HG03108 (cell line): ENCODE data around the gene MEIS3.
"Not testable (repeated sequence)": the region's sequence is repeated elsewhere in the genome, so short reads cannot be mapped to it uniquely, and the experiment has no call there.

Experiments
- ATAC-seq: cut with Tn5 transposase; IDR thresholded peaks from one replicate; pipeline ENCODE4 v1.9.1; 2021; ENCODE audit warnings: moderate library complexity; ENCODE audit not compliant: unreplicated experiment

MEIS3 gene

DNA sequence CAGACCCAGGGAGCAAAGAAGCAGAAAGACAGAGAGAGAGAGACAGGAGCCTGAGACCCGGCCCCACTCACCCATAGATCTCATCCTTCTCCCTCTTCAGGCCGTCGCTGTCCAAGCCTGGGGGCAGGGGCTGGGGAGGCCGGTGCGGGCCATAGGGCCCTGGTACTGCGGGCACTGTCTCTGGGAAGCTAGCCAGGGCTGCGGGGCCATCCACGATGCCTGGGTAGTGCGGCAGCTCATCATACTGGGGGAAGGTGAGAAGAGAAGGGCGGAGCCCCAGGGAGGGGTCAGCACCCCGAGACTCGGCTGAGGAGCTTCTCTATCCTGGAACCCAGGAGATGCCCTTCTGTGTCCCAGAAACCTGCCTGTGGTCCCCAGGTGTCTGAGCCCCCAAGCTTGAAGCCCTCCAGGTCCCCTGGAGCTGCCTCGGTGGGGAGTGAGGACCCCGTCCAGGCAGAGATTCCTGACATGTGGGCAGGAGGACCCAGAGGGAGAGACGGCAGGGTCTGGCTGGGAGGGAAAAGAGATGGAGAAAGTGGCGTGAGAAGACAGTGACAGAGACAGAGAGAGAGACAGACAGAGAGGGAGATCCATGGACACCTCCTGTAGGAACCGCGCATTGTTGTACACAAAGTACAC, 2.1 kb downstream of the MEIS3 start:
- no peak for ATAC-seq

DNA sequence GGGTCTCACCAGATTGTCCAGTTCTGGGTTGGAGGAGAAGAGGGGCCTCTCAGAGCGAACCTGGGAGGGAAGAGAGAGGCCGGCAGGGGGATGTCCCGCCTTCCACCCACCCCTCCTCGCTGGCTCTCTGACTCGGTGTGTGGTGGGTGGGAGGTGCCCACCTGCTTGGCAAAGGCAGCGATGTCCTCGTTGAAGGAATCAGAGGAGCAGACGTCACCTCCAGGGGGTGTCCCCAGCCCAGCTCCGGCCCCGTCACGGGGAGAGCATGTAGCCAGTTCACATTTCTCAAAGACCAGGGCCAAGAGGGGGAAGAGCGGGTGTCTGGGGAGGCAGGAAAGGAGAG, 2.7 kb downstream of the MEIS3 start:
- ATAC-seq, result no peak

DNA sequence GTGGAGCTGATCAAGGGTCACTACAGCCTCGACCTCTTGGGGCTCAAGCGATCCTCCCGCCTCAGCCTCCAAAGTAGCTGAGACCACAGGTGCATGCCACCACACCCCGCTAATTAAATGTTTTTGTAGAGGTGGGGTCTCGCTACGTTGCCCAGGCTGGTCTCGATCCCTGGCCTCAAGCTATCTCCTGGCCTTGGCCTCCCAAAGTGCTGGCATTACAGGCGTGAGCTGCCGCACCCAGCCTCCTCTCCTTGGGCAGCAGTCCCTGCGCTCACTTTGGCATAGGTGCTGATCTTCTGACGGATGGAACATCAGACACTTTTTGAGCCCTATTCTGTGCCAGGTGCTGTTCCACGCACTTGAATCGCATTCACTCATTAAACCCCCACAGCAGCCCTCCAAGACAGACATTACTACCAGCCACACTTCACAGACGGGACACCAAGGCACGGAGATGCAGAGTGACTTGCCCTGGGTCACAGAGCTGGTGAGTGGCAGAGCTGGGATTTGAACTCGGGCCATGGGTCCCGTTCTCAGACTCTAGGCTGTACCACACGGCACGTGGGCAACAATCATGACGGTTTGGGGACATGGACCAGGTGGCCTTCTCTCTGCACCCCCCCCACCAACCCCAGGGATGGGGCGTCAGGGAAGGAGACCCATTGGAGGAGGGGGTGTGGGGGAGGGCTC, 3.2 kb downstream of the MEIS3 start:
- no peak for ATAC-seq

DNA sequence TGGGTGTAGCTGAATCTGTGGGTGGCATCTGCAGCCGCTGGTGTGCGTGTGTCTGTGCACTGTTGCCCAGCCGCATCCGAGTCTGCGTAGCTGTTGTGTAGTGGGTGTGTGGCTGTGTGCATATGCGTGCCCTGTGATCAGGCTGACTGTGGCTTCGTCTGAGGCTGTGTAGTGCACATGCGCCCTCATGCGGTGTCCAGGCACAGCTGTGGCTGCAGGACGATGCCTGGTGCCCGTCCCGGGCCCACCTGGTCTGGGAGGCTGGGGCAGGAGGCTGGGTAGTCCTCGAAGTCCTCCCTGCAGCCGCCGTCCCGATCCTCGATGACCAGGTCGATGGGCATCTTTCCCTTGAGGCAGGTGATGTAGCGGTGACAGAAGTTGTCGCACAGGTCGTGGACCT, 4.9 kb downstream of the MEIS3 start:
- no peak for ATAC-seq

DNA sequence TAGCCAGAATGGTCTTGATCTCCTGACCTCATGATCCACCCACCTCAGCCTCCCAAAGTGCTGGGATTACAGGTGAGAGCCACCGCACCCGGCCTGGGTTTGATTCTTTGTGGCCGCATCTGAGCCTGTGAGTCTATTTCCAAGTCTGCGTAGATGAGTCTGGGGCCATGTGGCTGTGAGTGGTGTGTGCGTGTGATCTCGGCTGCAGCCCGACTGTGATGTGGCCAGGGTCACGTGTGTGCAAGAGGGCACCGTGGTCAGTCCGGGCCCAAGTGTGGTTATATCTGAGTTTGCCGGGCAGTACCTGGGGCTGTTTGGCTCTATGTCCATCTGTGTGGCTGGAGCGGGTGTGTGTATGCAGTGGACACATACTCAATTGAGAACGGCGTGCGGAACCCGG, 5.4 kb downstream of the MEIS3 start:
- ATAC-seq, result no peak

DNA sequence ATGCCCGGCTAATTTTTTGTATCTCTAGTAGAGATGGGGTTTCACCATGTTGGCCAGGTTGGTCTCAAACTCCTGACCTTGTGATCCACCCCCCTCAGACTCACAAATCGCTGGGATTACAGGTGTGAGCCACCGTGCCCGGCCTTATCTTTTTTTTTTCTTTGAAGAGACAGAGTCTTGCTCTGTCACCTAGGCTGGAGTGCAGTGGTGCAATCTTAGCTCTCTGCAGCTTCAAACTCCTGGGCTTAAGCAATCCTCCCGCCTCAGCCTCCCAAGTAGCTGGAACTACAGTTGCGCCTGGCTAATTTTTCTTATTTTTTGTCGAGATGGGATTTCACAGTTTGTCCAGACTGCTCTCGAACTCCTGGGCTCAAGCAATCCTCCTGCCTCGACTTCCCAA, 7.6 kb downstream of the MEIS3 start:
- not testable (repeated sequence) for ATAC-seq

DNA sequence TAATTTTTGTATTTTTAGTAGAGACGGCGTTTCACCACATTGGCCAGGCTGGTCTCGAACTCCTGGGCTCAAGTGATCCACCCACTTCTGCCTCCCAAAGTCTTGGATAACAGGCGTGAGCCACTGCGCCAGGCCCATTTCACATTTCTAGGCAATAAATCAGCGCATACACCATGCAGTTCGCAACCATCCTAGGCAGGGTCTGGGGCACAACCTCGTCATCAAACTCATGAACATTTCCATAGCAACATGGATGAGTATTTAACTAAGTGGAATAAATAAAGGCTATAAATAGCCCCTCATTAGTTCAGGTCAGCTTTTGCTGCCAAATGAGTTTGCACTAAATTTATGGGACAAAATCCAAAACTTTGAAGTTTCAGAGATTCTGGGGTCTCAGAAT, 8.2 kb downstream of the MEIS3 start:
- no peak for ATAC-seq

DNA sequence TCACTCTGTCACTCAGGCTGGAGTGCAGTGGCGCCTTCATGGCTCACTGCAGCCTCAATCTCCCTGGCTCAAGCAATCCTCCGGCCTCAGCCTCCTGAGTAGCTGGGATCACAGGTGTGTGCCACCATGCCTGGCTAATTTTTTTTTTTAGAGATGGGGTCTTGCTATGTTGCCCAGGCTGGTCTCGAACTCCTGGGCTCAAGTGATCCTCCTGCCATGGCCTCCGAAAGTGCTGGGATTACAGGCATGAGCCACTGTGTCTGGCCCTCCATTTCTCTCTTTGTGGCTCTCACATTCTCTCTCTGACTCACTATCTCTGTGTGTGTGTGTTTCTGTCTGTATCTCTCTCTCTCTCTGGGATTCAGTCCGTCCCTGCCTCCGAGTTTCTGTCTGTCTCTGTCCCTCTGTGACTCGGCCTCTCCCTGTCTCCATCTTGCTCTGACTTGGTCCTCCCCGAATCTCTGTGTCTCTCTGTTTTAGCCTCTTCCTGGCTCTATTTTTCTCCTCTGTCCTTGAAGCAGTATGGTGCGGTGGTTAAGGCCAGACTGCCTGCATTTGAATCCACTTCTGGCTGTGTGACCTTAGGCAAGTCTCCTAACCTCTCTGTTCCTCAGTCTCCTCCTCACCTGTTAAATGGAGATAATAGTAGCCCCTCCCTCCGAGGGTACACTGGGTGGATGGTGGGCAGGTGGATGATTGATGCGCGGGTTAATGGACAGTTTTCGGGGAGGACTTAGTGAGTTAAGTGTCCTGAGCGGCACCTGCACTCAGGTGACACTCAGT, 11.0 kb downstream of the MEIS3 start:
- ATAC-seq, result no peak

DNA sequence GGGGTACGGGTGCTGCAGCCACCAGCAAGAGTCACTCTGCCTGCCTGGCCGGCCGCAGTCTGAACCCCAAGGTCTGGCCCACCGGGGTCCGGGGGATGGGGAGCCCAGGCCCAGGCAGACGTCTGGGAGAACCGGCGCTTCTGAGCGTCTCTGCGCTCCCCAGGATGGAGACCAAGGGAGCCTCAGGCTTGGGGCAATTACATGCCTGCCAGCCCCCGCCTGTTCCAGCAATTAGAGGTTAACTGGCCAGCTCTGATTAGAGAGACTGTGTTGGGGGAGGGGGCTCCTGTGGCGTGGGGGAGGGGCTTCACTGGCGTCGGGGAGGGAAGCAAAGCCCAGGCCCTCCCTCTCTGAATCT, 11.9 kb downstream of the MEIS3 start:
- no peak for ATAC-seq

DNA sequence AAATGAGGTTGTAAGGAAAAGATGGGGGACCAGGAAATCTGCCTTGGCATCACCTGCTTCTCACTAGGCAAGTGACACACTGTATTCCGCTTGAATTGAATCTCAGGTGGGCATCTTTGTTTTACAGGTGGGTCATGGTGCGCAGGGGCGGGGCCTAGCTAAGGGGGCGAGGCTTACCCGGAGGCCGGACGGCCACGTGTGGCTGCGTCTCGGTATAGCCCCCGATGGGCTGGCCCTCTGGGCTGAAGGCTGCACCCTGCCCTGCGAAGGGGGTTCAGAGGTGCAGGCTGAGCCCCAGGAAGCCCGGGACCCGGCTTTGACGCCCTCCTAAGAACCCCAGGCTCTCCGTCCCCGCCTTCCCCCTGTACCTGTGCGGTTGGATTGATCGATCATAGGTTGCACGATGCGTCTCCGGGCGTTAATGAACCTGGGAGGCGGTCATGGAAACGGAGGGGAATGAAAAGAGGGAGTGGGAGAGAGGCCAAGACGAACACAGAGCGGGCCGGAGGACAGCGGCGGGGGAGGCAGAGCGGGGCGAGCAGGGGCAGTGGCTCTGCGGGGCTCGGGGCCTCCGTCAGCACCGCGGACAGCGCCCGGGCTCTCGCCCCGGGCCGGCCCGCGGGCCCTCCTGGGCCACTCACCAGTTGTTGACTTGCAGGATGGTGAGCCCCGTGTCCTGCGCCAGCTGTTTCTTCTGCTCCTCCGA, 12.5 kb downstream of the MEIS3 start:
- no peak for ATAC-seq

DNA sequence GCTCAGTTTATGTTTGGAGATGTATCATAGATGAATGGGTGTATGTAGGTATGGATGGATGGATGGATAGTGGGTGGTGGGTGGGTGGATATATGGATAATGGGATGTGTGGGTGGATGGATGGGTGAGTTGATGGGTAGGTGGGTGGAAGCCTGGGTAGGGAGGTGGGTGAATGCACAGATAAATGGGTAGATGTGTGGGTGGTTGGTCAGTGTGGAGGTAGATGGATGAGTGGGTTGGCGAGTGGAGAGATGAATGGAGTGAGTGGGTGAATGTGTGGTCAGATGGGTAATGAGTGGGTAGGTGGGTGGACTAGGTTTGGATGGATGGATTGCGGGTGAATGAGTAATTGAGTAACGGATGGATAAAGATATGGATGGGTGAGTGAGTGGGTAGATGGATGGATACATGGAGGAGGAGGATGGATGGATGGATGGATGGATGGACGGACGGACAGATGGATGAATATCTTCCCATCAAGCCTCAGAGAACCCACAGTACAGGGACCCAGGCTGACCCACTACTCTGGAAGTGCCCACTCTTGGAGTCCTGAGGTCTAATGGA, 13.4 kb downstream of the MEIS3 start:
- no peak for ATAC-seq

DNA sequence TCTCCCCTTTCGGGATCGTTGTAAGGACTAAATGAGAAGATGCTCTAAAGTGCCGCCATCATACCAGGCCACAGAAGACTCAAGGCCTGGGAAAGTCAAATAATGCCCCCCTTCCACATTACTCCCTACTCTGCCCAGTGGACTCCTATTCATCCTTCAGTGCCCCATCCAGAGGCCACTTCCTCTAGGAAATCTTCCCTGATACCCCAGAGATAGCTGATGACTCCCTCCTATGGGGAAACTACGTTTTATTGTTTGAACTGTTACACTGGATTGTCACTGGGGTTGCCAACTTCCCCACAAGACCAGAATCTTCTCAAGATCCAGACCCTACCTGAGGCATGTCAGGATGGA, 14.2 kb downstream of the MEIS3 start:
- no peak for ATAC-seq

DNA sequence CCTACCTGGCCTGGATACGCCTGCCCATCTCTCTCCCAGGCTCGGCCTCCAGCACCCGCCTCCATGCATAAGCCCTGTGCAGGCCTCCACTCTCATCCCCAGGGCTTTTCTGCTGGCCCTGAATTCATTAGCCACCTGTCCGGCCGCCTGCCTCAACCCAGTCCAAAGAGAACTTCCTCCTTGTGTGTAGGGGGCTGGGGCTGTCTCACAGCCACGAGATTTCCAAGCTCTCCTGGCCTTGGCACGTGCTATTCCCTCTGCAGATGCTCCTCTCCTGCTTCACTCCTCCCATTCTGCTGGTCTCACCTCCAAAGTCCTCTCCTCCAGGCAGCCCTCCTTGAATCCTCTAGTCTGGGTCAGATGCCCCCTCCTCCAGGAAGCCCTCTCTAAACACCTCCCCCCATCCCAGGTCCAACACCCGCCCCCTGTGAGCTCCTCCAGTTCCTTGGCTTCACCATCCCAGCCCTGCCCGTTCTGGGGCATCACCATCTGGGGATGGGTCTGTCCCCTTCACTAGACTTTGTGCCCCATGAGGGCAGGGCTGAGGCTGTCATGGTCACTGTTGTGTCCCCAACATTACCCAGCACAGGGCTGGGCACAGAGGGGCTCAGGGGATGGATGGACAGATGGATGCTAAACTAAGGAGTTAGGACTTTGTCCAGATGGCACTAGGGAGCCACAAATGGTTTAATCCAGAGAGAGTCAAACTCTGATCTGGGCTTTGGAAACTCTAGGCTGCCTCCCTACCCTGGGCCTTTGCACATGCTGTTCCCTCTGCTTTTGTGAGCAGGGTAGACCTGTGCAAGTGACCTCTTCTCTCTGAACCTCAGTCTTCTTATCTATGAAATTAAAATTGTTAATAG, 14.8 kb downstream of the MEIS3 start:
- ATAC-seq, result no peak

DNA sequence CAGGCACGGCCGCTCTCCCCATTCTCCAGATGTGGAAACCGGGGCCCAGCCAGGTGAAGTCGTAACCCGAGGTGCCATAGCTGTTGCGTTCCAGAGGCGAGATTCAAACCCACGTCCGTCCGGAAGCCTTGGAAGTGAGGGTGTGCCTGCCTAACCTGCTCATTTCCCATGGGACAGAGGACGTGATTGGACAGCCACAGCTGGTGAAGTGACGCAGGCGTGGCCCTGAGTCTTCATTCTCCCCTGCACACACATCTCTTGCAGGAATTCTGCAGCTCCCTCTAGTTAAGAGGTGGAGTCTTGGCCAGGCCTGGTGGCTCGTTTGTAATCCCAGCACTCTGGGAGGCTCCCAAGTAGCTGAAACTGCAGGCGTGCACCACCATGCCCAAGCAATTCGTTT, 16.8 kb downstream of the MEIS3 start:
- no peak for ATAC-seq

DNA sequence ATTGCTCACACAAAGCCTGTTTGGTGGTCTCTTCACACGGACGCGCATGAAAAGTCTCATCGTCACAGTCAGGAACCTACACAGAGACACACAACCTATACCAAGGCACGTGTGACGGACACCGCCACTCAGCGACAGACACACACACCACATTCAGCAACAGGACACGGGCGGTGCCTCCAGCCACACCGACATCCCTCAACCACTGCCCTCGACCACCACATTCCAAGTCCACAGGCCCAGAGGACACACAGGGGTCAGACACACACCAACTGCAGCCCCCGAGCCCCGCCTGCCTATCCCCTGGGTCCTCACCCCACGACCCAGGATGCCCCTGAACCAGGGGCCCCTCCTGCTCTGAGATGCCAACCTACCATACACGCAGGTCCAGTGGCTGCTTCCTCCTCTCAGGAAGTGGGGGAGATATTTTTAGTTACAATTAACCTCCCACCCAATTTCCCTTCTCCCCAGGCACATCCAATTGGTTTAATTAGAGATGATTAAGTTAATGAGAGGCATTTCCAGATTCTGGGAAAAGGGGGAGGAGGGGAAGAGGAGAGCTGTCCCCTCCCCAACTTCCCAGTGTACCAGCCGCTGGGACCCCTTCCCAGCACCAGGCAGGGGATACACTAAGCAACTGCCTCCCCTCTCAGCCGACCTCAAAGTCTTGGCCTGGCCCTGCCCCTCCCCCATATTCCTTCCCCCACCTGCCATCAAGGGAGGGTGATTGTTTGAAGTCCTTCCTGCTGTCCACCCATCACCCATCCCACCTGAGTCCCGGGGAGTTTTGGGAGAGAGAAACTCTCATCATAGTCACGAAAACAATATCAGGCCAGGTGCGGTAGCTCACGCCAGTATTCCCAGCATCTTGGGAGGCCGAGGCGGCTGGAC, 20.4 kb downstream of the MEIS3 start:
- ATAC-seq, result no peak

DNA sequence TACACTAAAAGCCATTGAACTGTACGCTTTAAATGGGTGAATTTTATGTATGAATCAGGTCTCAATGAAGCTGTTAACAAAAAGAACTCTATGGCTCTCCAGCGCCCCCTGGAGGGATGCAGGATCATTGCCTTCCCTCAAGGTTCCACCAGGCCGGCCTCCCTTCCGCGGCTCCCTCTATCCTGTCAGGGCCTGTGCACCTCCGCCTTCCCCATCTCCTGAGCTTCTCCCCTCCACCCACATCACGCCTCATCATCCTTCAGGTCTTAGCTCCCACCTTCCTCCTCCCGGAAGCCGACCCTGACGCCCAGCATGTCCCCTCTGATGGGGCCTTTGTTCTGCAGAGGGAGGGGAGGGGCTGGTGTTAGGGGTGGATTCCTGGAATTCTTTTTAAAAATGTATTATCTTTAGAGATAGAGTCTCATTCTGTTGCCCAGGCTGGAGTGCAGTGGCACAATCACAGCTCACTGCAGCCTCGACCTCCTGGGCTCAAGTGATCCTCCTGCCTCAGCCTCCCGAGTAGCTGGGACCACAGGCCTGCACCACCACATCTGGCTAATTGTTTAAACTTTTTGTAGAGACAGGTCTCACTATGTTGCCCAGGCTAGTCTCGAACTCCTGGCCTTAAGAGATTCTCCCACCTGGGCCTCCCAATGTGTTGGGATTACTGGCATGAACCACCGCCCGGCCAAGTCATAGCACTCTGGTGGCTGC, 27.7 kb downstream of the MEIS3 start:
- no peak for ATAC-seq

DNA sequence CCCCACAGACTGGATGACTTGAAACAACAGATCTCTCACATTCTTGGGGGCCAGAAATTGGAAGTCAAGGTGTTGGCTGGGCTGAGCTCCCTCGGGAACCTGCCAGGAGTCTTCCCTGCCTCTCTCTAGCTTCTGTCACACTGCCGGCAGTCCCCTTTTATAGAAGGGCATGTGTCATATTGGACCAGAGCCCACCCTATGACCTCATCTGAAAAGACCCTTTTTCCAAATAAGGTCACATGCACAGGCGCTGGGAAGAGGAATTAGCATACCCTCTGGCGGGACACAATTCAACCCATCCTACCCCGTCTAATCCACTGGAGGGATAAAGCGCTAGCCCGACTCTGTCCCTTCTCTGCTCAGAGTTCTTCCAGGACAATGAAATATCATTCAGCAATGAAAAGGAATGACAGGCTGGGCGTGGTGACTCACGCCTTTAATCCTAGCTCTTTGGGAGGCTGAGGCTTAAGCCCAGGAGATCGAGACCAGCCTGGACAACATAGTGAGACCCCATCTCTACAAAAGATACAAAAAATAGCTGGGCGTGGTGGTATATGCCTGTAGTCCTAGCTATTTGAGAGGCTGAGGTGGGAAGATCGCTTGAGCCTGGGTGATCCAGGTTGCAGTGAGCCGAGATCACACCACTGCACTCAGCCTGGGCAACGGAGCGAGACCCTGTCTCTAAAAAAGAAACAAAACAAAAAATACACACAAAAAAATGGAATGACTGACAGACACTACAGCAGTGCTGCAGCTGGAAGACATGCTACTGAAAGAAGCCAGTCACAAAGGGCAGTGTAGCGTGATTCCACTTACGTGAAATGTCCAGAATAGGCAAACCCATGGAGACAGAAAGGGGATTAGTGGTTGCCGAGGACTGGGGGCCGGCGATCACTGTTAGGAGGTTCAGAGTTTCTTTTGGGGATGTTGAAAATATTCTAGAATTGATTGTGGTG, 28.5 kb downstream of the MEIS3 start:
- ATAC-seq, result no peak

DNA sequence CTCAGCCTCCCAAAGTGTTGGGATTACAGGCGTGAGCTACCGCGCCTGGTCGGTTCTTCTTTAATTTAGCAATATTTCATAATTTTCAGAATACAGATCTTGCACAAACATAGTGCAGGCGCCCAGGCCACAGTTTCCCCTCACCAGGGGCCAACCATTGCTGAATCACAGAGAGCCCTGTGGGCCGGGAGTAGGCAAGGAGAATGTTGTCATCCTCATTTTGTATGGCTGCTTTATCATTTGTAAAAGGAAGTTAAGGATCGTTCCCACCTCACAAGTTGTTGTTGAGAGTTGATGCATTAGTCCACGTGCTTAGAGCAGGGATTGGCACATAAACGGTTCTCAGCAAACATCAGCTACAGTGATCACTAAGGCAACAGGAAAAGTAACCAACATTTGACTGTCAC, 30.2 kb downstream of the MEIS3 start:
- no peak for ATAC-seq
